ENCODE results near the gene ZNF641. TPM values are rescaled to one million over a fixed set of nuclear protein-coding genes. Genes with fewer than 3 reads are reported as not detected.

ZNF641 gene
- total RNA-seq, result 11.9 and 18.5 TPM in 2 replicates
- long read RNA-seq, partial matches to known transcripts, result 1 of 7 reads
- long read RNA-seq, other reads (novel, unspliced or antisense), result 5 of 7 reads

- peak within 1 kb of the TSS; percentile 89 for H3K27ac Mint-ChIP-seq (ENCODE audit: unreplicated experiment)
- peaks cover 18% of the 10 kb centered on the region for H3K36me3 Mint-ChIP-seq (ENCODE audit: unreplicated experiment)
- H3K27me3 Mint-ChIP-seq (ENCODE audit: unreplicated experiment), result no peaks in the 10 kb centered on the region
- H3K4me1 Mint-ChIP-seq (ENCODE audit: unreplicated experiment), result peaks cover 15% of the 10 kb centered on the region
- TF ChIP-seq CTCF (IDR thresholded peaks at IDR 0.05), result no peak
- H3K4me3 Mint-ChIP-seq (ENCODE audit: unreplicated experiment), result peak within 1 kb of the TSS; percentile 90
- peak; percentile 90 for DNase-seq (ENCODE audit: extremely low spot score, unreplicated experiment)
- no peaks in the 10 kb centered on the region for H3K9me3 Mint-ChIP-seq (ENCODE audit: unreplicated experiment)
Measured at GRCh38 chr12:48350249-48351021, at the start of gene ZNF641. Gene ZNF641, minus strand, starts transcription at chr12:48350919. Its CDS starts 2,829 bp downstream, at chr12:48348090.

DNA sequence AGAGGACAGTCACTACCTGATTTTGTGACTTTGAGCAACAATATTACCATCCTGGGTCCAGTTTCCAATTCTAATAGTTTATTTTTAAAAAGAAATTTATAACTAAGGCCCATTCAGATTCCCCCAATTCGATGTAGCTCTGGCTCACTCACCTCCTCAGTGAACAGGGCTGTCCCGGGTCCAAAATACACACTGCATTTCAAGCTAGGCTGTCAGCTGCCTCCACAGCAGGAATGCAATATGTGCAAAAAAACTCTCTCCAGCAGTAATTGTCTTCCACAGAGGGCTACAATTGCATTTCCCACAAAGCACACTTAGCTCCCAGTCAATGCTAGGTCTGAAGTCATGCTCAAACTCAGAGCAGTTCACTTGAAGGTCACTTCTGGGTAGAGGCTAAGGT, 39.3 kb upstream of the ZNF641 start:
- no peaks in the 10 kb centered on the region for H3K36me3 Mint-ChIP-seq (ENCODE audit: unreplicated experiment)
- H3K27ac Mint-ChIP-seq (ENCODE audit: unreplicated experiment), result no peak overlapping the region
- H3K27me3 Mint-ChIP-seq (ENCODE audit: unreplicated experiment), result peaks cover 8% of the 10 kb centered on the region
- no peaks in the 10 kb centered on the region for H3K9me3 Mint-ChIP-seq (ENCODE audit: unreplicated experiment)
- H3K4me3 Mint-ChIP-seq (ENCODE audit: unreplicated experiment), result no peak overlapping the region
- DNase-seq (ENCODE audit: extremely low spot score, unreplicated experiment), result no peak
- H3K4me1 Mint-ChIP-seq (ENCODE audit: unreplicated experiment), result no peaks in the 10 kb centered on the region
- TF ChIP-seq CTCF (IDR thresholded peaks at IDR 0.05), result no peak

GRCh38 chr12:48389409-48389808, 38.7 kb upstream of the ZNF641 start:
- DNase-seq (ENCODE audit: extremely low spot score, unreplicated experiment), result no peak
- no peak overlapping the region for H3K4me3 Mint-ChIP-seq (ENCODE audit: unreplicated experiment)
- TF ChIP-seq CTCF (IDR thresholded peaks at IDR 0.05), result no peak
- H3K36me3 Mint-ChIP-seq (ENCODE audit: unreplicated experiment), result no peaks in the 10 kb centered on the region
- H3K27me3 Mint-ChIP-seq (ENCODE audit: unreplicated experiment), result peaks cover 8% of the 10 kb centered on the region
- no peak overlapping the region for H3K27ac Mint-ChIP-seq (ENCODE audit: unreplicated experiment)
- no peaks in the 10 kb centered on the region for H3K9me3 Mint-ChIP-seq (ENCODE audit: unreplicated experiment)
- H3K4me1 Mint-ChIP-seq (ENCODE audit: unreplicated experiment), result no peaks in the 10 kb centered on the region

DNA sequence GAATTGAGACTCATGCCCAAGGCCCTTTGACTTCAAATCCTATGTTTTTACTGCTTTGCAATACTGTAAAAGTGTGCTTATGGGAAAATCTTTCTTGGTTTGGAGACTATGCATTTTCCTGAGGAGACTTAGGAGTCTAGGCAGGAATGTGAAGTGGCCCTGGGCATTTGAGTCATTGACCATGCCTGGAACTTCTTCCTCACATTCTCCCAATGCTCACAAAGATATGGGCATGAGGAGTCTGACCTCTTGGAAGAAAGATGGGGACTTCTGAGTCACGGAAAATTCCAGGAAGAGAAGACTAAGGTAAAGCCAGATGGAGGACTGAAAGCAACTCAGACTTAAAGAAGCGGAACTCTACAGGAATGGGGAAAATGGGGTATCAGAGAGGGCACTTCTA, 38.2 kb upstream of the ZNF641 start:
- Mint-ChIP-seq H3K27ac (ENCODE audit: unreplicated experiment) (no peak overlapping the region), H3K4me1 (ENCODE audit: unreplicated experiment) (no peaks in the 10 kb centered on the region), H3K4me3 (ENCODE audit: unreplicated experiment) (no peak overlapping the region), H3K9me3 (ENCODE audit: unreplicated experiment) (no peaks in the 10 kb centered on the region), H3K36me3 (ENCODE audit: unreplicated experiment) (no peaks in the 10 kb centered on the region), H3K27me3 (ENCODE audit: unreplicated experiment) (peaks cover 8% of the 10 kb centered on the region)
- no peak for DNase-seq (ENCODE audit: extremely low spot score, unreplicated experiment)
- no peak for TF ChIP-seq CTCF (IDR thresholded peaks at IDR 0.05)

- Mint-ChIP-seq H3K4me3 (ENCODE audit: unreplicated experiment) (no peak overlapping the region), H3K9me3 (ENCODE audit: unreplicated experiment) (no peaks in the 10 kb centered on the region), H3K4me1 (ENCODE audit: unreplicated experiment) (no peaks in the 10 kb centered on the region), H3K36me3 (ENCODE audit: unreplicated experiment) (no peaks in the 10 kb centered on the region), H3K27ac (ENCODE audit: unreplicated experiment) (no peak overlapping the region), H3K27me3 (ENCODE audit: unreplicated experiment) (peaks cover 10% of the 10 kb centered on the region)
- TF ChIP-seq CTCF (IDR thresholded peaks at IDR 0.05), result no peak
- DNase-seq (ENCODE audit: extremely low spot score, unreplicated experiment), result no peak
Measured at GRCh38 chr12:48388460-48388859, 37.7 kb upstream of the ZNF641 start.

Measured in osteocyte (in vitro differentiated cells).